Measurements from ENCODE around the gene PIP5K1A.
A peak's percentile ranks its signal among the peaks of the same experiment; 100 is the strongest.
"Not testable (repeated sequence)": the region's sequence is repeated elsewhere in the genome, so short reads cannot be mapped to it uniquely, and the experiment has no call there.

PIP5K1A gene, protein sequence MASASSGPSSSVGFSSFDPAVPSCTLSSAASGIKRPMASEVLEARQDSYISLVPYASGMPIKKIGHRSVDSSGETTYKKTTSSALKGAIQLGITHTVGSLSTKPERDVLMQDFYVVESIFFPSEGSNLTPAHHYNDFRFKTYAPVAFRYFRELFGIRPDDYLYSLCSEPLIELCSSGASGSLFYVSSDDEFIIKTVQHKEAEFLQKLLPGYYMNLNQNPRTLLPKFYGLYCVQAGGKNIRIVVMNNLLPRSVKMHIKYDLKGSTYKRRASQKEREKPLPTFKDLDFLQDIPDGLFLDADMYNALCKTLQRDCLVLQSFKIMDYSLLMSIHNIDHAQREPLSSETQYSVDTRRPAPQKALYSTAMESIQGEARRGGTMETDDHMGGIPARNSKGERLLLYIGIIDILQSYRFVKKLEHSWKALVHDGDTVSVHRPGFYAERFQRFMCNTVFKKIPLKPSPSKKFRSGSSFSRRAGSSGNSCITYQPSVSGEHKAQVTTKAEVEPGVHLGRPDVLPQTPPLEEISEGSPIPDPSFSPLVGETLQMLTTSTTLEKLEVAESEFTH

DNA sequence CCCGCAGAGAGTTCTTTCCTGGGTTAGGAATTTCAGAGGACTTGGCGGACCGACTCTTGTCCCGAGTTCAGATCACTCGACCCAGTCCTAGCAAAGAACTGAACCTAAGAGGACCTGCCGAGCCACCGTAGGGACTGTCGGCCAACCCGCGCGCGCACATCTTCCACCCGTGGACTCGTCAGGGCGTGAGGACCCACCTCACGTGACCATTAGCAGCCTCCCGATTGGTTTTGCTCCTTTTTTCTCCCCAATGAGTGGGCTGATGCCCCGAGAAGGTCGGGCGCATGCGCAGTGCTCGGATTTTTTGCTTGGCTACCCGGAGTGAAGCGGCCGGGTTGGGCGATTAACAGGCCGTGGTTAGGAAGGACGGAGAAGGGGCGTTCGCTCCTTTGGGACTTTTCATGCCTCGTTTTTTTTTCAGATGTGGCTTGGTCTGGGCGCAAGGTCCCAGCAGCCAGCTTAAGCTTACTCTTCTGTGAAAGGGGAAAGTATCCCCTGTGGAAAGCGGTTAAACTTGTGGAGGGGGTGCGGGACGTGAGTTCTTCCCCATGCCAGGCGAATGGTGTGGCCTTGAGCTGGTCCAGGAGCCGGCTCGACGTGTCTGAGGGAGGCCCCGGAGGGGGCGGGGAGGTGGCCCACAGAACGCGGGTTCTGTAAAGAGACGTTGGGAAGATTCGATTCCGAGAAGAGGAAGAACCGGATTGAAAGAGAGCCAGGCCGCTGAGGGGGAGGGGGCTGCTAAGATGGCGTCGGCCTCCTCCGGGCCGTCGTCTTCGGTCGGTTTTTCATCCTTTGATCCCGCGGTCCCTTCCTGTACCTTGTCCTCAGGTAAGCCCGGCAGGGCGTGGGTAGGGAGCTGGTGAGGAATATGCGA is at the start of gene PIP5K1A:
Gene PIP5K1A, plus strand, starts transcription at position 299 of the 874 bp plus-strand sequence. Its CDS starts 445 bp downstream, at position 744.
- DNase-seq, result peak; percentile 99 to 100

- peak; percentile 78 to 80 for DNase-seq
These were observed 41.9 kb upstream of the PIP5K1A start, which contains the start of gene TNFAIP8L2 for GRCh38 chr1:151156515-151156819. TNFAIP8L2 (plus strand) TSS chr1:151156649; CDS start chr1:151158698, 2,049 bp downstream.

GRCh38 chr1:151157067-151157531 is 41.3 kb upstream of the PIP5K1A start:
- peak; percentile 47 to 60 for DNase-seq

GRCh38 chr1:151158326-151158725 is 40.0 kb upstream of the PIP5K1A start:
- DNase-seq, result peak; percentile 31 to 52

DNA sequence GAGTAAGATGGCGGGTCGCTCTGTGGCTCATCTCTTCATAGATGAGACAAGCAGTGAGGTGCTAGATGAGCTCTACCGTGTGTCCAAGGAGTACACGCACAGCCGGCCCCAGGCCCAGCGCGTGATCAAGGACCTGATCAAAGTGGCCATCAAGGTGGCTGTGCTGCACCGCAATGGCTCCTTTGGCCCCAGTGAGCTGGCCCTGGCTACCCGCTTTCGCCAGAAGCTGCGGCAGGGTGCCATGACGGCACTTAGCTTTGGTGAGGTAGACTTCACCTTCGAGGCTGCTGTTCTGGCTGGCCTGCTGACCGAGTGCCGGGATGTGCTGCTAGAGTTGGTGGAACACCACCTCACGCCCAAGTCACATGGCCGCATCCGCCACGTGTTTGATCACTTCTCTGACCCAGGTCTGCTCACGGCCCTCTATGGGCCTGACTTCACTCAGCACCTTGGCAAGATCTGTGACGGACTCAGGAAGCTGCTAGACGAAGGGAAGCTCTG is 39.6 kb upstream of the PIP5K1A start:
- no peak for DNase-seq

DNA sequence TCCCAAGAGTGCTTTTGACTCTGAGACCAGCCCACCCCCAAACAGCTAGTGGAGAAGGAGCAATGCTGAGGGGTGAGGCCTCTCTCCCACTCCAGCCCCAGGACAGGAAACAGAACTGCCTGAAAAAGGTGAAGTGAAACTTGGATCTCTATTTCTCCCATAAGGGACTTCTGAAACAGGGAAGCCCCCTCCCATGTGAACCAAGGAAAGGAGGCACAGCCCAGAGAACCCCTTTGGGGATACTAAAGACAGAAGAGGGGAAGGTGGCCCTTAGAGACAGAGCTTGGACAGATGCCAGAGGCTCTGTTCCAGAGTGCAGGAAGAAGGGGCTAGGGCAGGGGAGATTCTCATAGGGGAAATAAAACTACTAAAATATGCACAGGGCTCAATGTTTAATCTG is 39.0 kb upstream of the PIP5K1A start:
- peak; percentile 53 to 70 for DNase-seq

- DNase-seq, result no peak
These were observed 33.5 kb upstream of the PIP5K1A start for GRCh38 chr1:151164732-151165280.

DNA sequence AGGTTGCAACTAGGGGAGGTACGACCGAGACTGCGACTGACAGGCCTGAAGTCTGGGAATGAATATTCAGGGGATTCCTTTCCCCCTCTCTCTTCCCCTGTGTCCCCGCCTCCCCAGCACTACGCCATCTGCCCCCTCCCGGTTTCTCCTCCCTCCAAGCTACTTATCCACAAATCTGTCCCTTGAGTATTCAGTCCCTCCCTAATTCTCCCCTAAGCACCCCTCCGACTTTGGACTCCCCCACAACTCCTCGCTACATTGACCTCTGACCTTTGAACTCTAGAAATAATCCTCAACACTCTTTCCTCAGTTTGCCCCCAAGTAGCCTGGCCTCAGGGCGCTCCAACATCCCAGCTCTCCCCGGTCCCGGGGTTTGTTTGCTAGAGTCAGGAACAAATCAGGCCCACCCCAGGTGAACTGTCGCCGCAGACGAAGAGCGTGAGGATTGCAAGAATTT is 33.0 kb upstream of the PIP5K1A start:
- DNase-seq, result no peak

- DNase-seq, result peak; percentile 99
These were observed 32.4 kb upstream of the PIP5K1A start, which contains the start of the genes LYSMD1 and SCNM1 for GRCh38 chr1:151165738-151166504. LYSMD1 (minus strand) TSS chr1:151165902; CDS start chr1:151165258, 644 bp downstream. SCNM1 (plus strand) TSS chr1:151166144; CDS start chr1:151166153, 9 bp downstream.

GRCh38 chr1:151166505-151166956 is 31.8 kb upstream of the PIP5K1A start:
- DNase-seq, result peak in 1 of 2 donors; percentile 7

- no peak for DNase-seq
These were observed 31.2 kb upstream of the PIP5K1A start for GRCh38 chr1:151167116-151167515.

- no peak for DNase-seq
These were observed 27.2 kb upstream of the PIP5K1A start for GRCh38 chr1:151171190-151171589.

GRCh38 chr1:151175041-151175741 is 23.2 kb upstream of the PIP5K1A start:
- no peak for DNase-seq

- DNase-seq, result peak in 1 of 2 donors; percentile 29
These were observed 22.5 kb upstream of the PIP5K1A start, which contains the start of gene TMOD4 for GRCh38 chr1:151175863-151176262. TMOD4 (minus strand) TSS chr1:151175981; CDS start chr1:151174875, 1,106 bp downstream.

DNA sequence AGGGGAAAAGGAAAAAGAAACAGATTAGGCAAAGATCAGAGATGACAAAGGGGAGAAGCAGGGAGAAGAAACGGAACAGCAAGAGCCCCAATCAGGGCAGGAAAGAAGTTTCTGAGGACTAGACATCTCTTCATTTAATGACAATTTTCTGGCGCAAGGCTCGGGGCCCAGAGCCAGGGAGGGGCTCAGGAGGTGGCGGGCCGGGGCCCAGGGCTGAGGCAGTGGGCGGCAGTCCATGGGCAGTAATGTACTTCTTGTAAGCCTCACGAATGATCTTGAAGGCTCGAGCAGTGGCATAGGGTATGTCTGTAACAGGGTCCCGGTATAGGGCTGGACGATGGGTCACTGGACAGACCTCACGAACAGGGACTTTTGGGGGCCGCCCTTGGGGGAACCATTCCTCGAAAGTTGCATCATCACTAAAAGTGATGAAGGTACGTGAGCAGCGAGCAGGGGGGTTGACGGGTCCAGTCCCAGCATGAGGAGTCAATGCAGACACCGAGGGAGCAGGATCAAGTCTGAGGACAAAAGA is 21.8 kb upstream of the PIP5K1A start:
- no peak for DNase-seq

GRCh38 chr1:151184211-151184610 is 14.1 kb upstream of the PIP5K1A start:
- no peak for DNase-seq

GRCh38 chr1:151187205-151187604 is 11.1 kb upstream of the PIP5K1A start:
- DNase-seq, result no peak

DNA sequence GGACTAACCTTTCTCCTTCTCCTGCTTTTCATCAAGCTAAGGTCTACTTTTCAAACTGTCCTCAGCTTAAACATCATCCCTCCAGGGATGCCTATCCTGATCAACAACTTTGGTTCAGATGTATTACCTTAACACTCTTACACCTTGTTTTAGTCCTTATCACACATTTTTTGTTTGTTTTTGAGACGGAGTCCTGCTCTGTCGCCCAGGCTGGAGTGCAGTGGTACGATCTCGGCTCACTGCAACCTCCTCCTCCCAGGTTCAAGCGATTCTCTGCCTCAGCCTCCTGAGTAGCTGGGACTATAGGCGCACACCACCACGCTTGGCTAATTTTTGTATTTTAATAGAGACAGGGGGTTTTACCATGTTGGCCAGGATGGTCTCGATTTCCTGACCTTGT is 9.7 kb upstream of the PIP5K1A start:
- DNase-seq, result not testable (repeated sequence)

- DNase-seq, result peak; percentile 77 to 78
These were observed 8.5 kb upstream of the PIP5K1A start, which contains the start of gene VPS72 for GRCh38 chr1:151189637-151190445. VPS72 (minus strand) TSS chr1:151190197; CDS start chr1:151190121, 76 bp downstream.
